NOMO-1 (cell line): Measurements from ENCODE around the gene DRD5.
"Not testable (repeated sequence)": the region's sequence is repeated elsewhere in the genome, so short reads cannot be mapped to it uniquely, and the experiment has no call there.

Experiments used
- DNase-seq, 2 experiments: peaks; one replicate each; lab custom pipeline; 2025; ENCODE audit not compliant: unreplicated experiment in 2 of 2; lab: John Stamatoyannopoulos, UW

DRD5 gene

GRCh38 chr4:9781343-9782135, at the start of gene DRD5:
TSS of gene DRD5 (plus strand) at chr4:9781634. CDS start at chr4:9782030, 396 bp downstream.
- no peak for DNase-seq

GRCh38 chr4:9732256-9732655, 49.2 kb upstream of the DRD5 start:
- DNase-seq = not testable (repeated sequence)

- DNase-seq = no peak
Observed at GRCh38 chr4:9735515-9735914, 45.9 kb upstream of the DRD5 start.

GRCh38 chr4:9737280-9737679, 44.2 kb upstream of the DRD5 start:
- not testable (repeated sequence) for DNase-seq

- not testable (repeated sequence) for DNase-seq
Observed at GRCh38 chr4:9743789-9744188, 37.6 kb upstream of the DRD5 start.

GRCh38 chr4:9745782-9746181, 35.7 kb upstream of the DRD5 start:
- no peak for DNase-seq

- DNase-seq = no peak
Observed at GRCh38 chr4:9758641-9759317, 22.7 kb upstream of the DRD5 start.

GRCh38 chr4:9762823-9763475, 18.5 kb upstream of the DRD5 start:
- peak; percentile 36 to 60 for DNase-seq

GRCh38 chr4:9764155-9764696, 17.2 kb upstream of the DRD5 start:
- DNase-seq = no peak

GRCh38 chr4:9765091-9765490, 16.3 kb upstream of the DRD5 start:
- no peak for DNase-seq

GRCh38 chr4:9769321-9769720, 12.1 kb upstream of the DRD5 start:
- DNase-seq = no peak

- peak in 1 of 2 experiments; percentile 55 for DNase-seq
Observed at GRCh38 chr4:9771034-9771433, 10.4 kb upstream of the DRD5 start.

- no peak for DNase-seq
Observed at GRCh38 chr4:9773471-9773870, 8.0 kb upstream of the DRD5 start.

- no peak for DNase-seq
Observed at GRCh38 chr4:9782136-9782436, 652 bp downstream of the DRD5 start.

GRCh38 chr4:9785891-9786290, 4.5 kb downstream of the DRD5 start:
- not testable (repeated sequence) for DNase-seq

- DNase-seq = no peak
Observed at GRCh38 chr4:9792381-9792780, 10.9 kb downstream of the DRD5 start.

- DNase-seq = not testable (repeated sequence)
Observed at GRCh38 chr4:9796641-9797040, 15.2 kb downstream of the DRD5 start.

- DNase-seq = no peak
Observed at GRCh38 chr4:9800848-9801247, 19.4 kb downstream of the DRD5 start.

GRCh38 chr4:9804918-9805317, 23.5 kb downstream of the DRD5 start:
- no peak for DNase-seq

GRCh38 chr4:9808077-9808476, 26.6 kb downstream of the DRD5 start:
- no peak for DNase-seq

- peak in 1 of 2 experiments; percentile 7 for DNase-seq
Observed at GRCh38 chr4:9811806-9812205, 30.4 kb downstream of the DRD5 start.
